ENCODE data around the gene PARP8. TPM values are rescaled to one million over a fixed set of nuclear protein-coding genes. Genes with fewer than 3 reads are reported as not detected.

The PARP8 gene
- polyA plus RNA-seq, 1 donor (not counting 4 experiments of a cell fraction or from before 2014, with no cell fraction given), result 29.1 TPM

- Histone ChIP-seq H3K36me3 (ENCODE audit: control insufficient read depth in 2 of 2, extremely low read depth in 1 of 2, insufficient read depth in 2 of 2, low read length in 2 of 2) (no peaks in the 10 kb centered on the region), H3K9me1 (ENCODE audit: control insufficient read depth, extremely low read depth, insufficient read depth, low read length) (no peaks in the 10 kb centered on the region), H3K4me1 (ENCODE audit: control insufficient read depth, extremely low read depth, insufficient read depth, low read length) (peaks cover 4% of the 10 kb centered on the region), H3K4me2 (ENCODE audit: control insufficient read depth, extremely low read depth, insufficient read depth, low read depth, low read length) (peak overlapping the region; percentile 37), H3K9me3 (ENCODE audit: control insufficient read depth, low read depth, low read length) (no peaks in the 10 kb centered on the region), H4K20me1 (ENCODE audit: control insufficient read depth, extremely low read depth, insufficient read depth, low read length) (no peaks in the 10 kb centered on the region), H2AFZ (ENCODE audit: control insufficient read depth, low read length) (no peak overlapping the region), H3K9ac (ENCODE audit: control insufficient read depth, extremely low read depth, insufficient read depth, low read length) (no peak overlapping the region), H3K27me3 (ENCODE audit: control insufficient read depth, extremely low read depth, insufficient read depth, low read length) (no peaks in the 10 kb centered on the region), H3K4me3 (ENCODE audit: control insufficient read depth in 2 of 3, extremely low read depth in 1 of 3, insufficient read depth in 2 of 3, low read depth in 1 of 3, low read length in 3 of 3) (no peak overlapping the region), H3K27ac (ENCODE audit: control insufficient read depth, insufficient read depth, low read length) (no peak overlapping the region), H3K79me2 (ENCODE audit: control insufficient read depth, insufficient read depth, low read length) (peaks cover 22% of the 10 kb centered on the region)
- FAIRE-seq (no peak), DNase-seq (ENCODE audit: low read depth, low spot score) (no peak)
- dilution Hi-C loops (cut with MboI; ENCODE audit: extremely low pct_ligation_motif_present, low sequenced_read_pairs), result no loop called here
- TF ChIP-seq EZH2 (IDR thresholded peaks at IDR 0.05; ENCODE audit: low read length) (no peak), CTCF (optimal IDR thresholded peaks at IDR 0.05 in 1 of 3, IDR thresholded peaks at IDR 0.05 in 1 of 3, conservative IDR thresholded peaks at IDR 0.05 in 1 of 3; ENCODE audit: extremely low read depth in 1 of 3, insufficient read depth in 2 of 3, low read length in 3 of 3) (no peak)
These were observed 44.8 kb downstream of the PARP8 start for GRCh38 chr5:50711280-50711679.

- peaks cover 25% of the 10 kb centered on the region for H3K79me2 ChIP-seq (ENCODE audit: control insufficient read depth, insufficient read depth, low read length)
- TF ChIP-seq EZH2 (IDR thresholded peaks at IDR 0.05; ENCODE audit: low read length) (no peak), CTCF (optimal IDR thresholded peaks at IDR 0.05 in 1 of 3, IDR thresholded peaks at IDR 0.05 in 1 of 3, conservative IDR thresholded peaks at IDR 0.05 in 1 of 3; ENCODE audit: extremely low read depth in 1 of 3, insufficient read depth in 2 of 3, low read length in 3 of 3) (no peak)
- no peaks in the 10 kb centered on the region for H4K20me1 ChIP-seq (ENCODE audit: control insufficient read depth, extremely low read depth, insufficient read depth, low read length)
- dilution Hi-C loops (cut with MboI; ENCODE audit: extremely low pct_ligation_motif_present, low sequenced_read_pairs), result no loop called here
- H3K4me1 ChIP-seq (ENCODE audit: control insufficient read depth, extremely low read depth, insufficient read depth, low read length), result peaks cover 4% of the 10 kb centered on the region
- no peaks in the 10 kb centered on the region for H3K36me3 ChIP-seq (ENCODE audit: control insufficient read depth in 2 of 2, extremely low read depth in 1 of 2, insufficient read depth in 2 of 2, low read length in 2 of 2)
- H3K9me1 ChIP-seq (ENCODE audit: control insufficient read depth, extremely low read depth, insufficient read depth, low read length), result no peaks in the 10 kb centered on the region
- H3K9ac ChIP-seq (ENCODE audit: control insufficient read depth, extremely low read depth, insufficient read depth, low read length), result no peak overlapping the region
- FAIRE-seq (no peak), DNase-seq (ENCODE audit: low read depth, low spot score) (no peak)
- no peak overlapping the region for H2AFZ ChIP-seq (ENCODE audit: control insufficient read depth, low read length)
- H3K4me2 ChIP-seq (ENCODE audit: control insufficient read depth, extremely low read depth, insufficient read depth, low read depth, low read length), result no peak overlapping the region
- H3K9me3 ChIP-seq (ENCODE audit: control insufficient read depth, low read depth, low read length), result no peaks in the 10 kb centered on the region
- H3K4me3 ChIP-seq (ENCODE audit: control insufficient read depth in 2 of 3, extremely low read depth in 1 of 3, insufficient read depth in 2 of 3, low read depth in 1 of 3, low read length in 3 of 3), result no peak overlapping the region
- H3K27me3 ChIP-seq (ENCODE audit: control insufficient read depth, extremely low read depth, insufficient read depth, low read length), result no peaks in the 10 kb centered on the region
- no peak overlapping the region for H3K27ac ChIP-seq (ENCODE audit: control insufficient read depth, insufficient read depth, low read length)
These were observed 46.0 kb downstream of the PARP8 start for GRCh38 chr5:50712479-50712878.
